Kidney (tissue), 14 donors: ENCODE results near the gene APLP2. TPM values are rescaled to one million over a fixed set of nuclear protein-coding genes. Genes with fewer than 3 reads are reported as not detected.

Experiments used
- DNase-seq, 5 donors: peaks; one replicate each; pipeline ENCODE4 v3.0.0-alpha.2; 2013 to 2020
- FAIRE-seq: peaks from 2 replicates; lab custom pipeline; 2012; peaks lifted over from hg19 to GRCh38; lab: Jason Lieb, UNC
- H3K27ac ChIP-seq, 2 donors: one replicate each; pipeline ENCODE4 v1.7.0; 2013; ENCODE audit warnings: low read depth in 2 of 2, low read length in 2 of 2, inconsistent platforms in 1 of 2
- H3K27me3 ChIP-seq: one replicate; pipeline ENCODE4 v1.7.1; 2013; ENCODE audit warnings: low read length, inconsistent platforms; ENCODE audit not compliant: control insufficient read depth, insufficient read depth
- H3K36me3 ChIP-seq, 3 donors: one replicate each; pipeline versions ENCODE4 v1.7.0 to v1.7.1; 2013; ENCODE audit warnings: low read length in 3 of 3, control low read depth in 1 of 3, inconsistent platforms in 1 of 3; ENCODE audit not compliant: insufficient read depth in 3 of 3, control insufficient read depth in 2 of 3
- H3K4me1 ChIP-seq, 3 donors: one replicate each; pipeline versions ENCODE4 v1.7.0 to v1.7.1; 2013; ENCODE audit warnings: low read length in 3 of 3, inconsistent platforms in 1 of 3, low read depth in 1 of 3; ENCODE audit not compliant: control insufficient read depth in 2 of 3, insufficient read depth in 2 of 3
- H3K4me3 ChIP-seq, 3 donors: one replicate each; pipeline versions ENCODE4 v1.7.0 to v1.8.1; 2013; ENCODE audit warnings: low read length in 3 of 3, control low read depth in 1 of 3, inconsistent platforms in 1 of 3
- H3K9ac ChIP-seq, 3 donors: one replicate each; pipeline versions ENCODE4 v1.7.0 to v1.7.1; 2013; ENCODE audit warnings: low read length in 3 of 3, control low read depth in 1 of 3, inconsistent platforms in 1 of 3
- H3K9me3 ChIP-seq, 3 donors: one replicate each; pipeline versions ENCODE4 v1.7.0 to v1.7.1; 2013; ENCODE audit warnings: low read length in 3 of 3, control low read depth in 1 of 3, inconsistent platforms in 1 of 3; ENCODE audit not compliant: control insufficient read depth in 2 of 3, insufficient read depth in 1 of 3
- intact Hi-C: fragments of 100-400 bp; cut with DNase I; formaldehyde crosslinking; loops from one replicate; pipeline ENCODE4 v1.11.1; 2022
- polyA plus RNA-seq: library from polyadenylated mRNA; stranded (reverse); fragments of 350-450 nt; fragmentation: Illumina TruSeq; extraction: RNeasy Lipid Tissue Mini Kit (QIAGEN cat#74804); gene quantifications from one replicate; pipeline ENCODE4 v1.2.3, GENCODE V29; 2014; ENCODE audit warnings: low read depth, low replicate concordance; ENCODE audit not compliant: insufficient read depth
- total RNA-seq: library from RNA; stranded (reverse); fragmentation: NEBNext Ultra II Directional; extraction: Animal tissue kit (Norgen Biotek cat#: 25700); gene quantifications from one replicate; pipeline ENCODE4 v1.2.1, GENCODE V29; 2021
- TF ChIP-seq, protein P1 (sequence below): IDR thresholded peaks from 3 replicates; pipeline ENCODE4 v1.5.1; 2012; ENCODE audit warnings: mild to moderate bottlenecking, moderate library complexity, borderline replicate concordance; ENCODE audit not compliant: insufficient read depth; ENCODE audit errors: extremely low read depth
- donor health status: control.
- donor health status: control.
- donor health status: control.
- donor health status: control.
- donor health status: control.
- donor health status: DM: yes; HTN: yes; CAD: no.
- donor health status: Normal renal cell carcinoma (clear cell type).

The APLP2 gene
- total and polyA plus RNA-seq, 2 donors from 2014 or later = 338 to 502 TPM

- H3K27me3 ChIP-seq = no peaks in the 10 kb centered on the region
- intact Hi-C loops = no loop called here
- H3K4me1 ChIP-seq = peaks cover 0 to 7% (median 3%) of the 10 kb centered on the region in 3 donors
- no peaks in the 10 kb centered on the region for H3K9me3 ChIP-seq
- H3K4me3 ChIP-seq = no peak overlapping the region
- H3K36me3 ChIP-seq = peaks cover 0 to 8% (median 2%) of the 10 kb centered on the region in 3 donors
- TF ChIP-seq, protein P1, sequence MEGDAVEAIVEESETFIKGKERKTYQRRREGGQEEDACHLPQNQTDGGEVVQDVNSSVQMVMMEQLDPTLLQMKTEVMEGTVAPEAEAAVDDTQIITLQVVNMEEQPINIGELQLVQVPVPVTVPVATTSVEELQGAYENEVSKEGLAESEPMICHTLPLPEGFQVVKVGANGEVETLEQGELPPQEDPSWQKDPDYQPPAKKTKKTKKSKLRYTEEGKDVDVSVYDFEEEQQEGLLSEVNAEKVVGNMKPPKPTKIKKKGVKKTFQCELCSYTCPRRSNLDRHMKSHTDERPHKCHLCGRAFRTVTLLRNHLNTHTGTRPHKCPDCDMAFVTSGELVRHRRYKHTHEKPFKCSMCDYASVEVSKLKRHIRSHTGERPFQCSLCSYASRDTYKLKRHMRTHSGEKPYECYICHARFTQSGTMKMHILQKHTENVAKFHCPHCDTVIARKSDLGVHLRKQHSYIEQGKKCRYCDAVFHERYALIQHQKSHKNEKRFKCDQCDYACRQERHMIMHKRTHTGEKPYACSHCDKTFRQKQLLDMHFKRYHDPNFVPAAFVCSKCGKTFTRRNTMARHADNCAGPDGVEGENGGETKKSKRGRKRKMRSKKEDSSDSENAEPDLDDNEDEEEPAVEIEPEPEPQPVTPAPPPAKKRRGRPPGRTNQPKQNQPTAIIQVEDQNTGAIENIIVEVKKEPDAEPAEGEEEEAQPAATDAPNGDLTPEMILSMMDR = no peak
- DNase-seq (no peak), FAIRE-seq (no peak)
- H3K9ac ChIP-seq = no peak overlapping the region
- H3K27ac ChIP-seq = no peak overlapping the region
Observed at GRCh38 chr11:130148796-130149326, 79.2 kb downstream of the APLP2 start.

- H3K9ac ChIP-seq = no peak overlapping the region
- no peak overlapping the region for H3K4me3 ChIP-seq
- TF ChIP-seq, protein P1 = no peak
- H3K9me3 ChIP-seq = no peaks in the 10 kb centered on the region
- H3K27ac ChIP-seq = no peak overlapping the region
- DNase-seq (no peak), FAIRE-seq (no peak)
- H3K4me1 ChIP-seq = peaks cover 0 to 7% (median 3%) of the 10 kb centered on the region in 3 donors
- peaks cover 0 to 2% (median 0%) of the 10 kb centered on the region in 3 donors for H3K36me3 ChIP-seq
- H3K27me3 ChIP-seq = no peaks in the 10 kb centered on the region
- intact Hi-C loops = no loop called here
Observed at GRCh38 chr11:130150790-130151189, 81.1 kb downstream of the APLP2 start.

- Histone ChIP-seq H3K4me1 (peaks cover 0 to 7% (median under 1%) of the 10 kb centered on the region in 3 donors), H3K9me3 (no peaks in the 10 kb centered on the region), H3K27ac (no peak overlapping the region), H3K36me3 (peaks cover 0 to 2% (median 0%) of the 10 kb centered on the region in 3 donors), H3K27me3 (no peaks in the 10 kb centered on the region), H3K9ac (no peak overlapping the region), H3K4me3 (no peak overlapping the region)
- intact Hi-C loops = no loop called here
- DNase-seq (no peak), FAIRE-seq (no peak)
- TF ChIP-seq, protein P1 = no peak
Observed at GRCh38 chr11:130151196-130151595, 81.5 kb downstream of the APLP2 start.
